Measurements from ENCODE around the gene MT4. TPM values are rescaled to one million over a fixed set of nuclear protein-coding genes. Genes with fewer than 3 reads are reported as not detected.

The MT4 gene
- total and polyA plus RNA-seq, 2 of the 4 experiments (the other 2 are of a cell fraction), result not detected

DNA sequence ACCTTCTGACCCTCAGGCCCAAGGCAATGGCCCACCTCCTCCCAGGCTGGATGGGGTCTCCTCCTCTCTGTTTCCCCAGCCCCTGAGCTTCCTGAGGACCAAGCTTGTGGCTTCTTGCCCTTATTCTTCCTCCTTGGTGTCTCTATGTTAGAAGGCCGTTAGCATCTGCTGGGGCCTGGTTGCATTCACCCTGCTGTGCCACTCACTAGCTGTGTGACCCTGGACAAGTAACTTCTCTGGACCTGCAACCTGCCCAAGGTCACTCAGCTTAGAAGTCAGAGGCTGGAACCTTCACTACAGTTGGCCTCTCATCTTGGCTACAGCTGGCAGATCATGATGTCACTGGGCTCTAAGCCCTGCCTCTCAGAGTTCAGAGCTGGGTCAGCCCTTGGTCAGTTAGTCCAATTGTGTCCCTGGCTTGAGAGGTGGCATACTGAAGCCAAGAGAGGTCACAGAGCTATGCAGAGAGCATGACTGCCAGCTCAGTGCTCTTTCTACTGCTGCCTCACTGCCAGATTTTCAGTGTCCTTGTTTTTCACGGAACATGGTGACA lies 46.5 kb downstream of the MT4 start:
- no peaks in the 10 kb centered on the region for H3K36me3 ChIP-seq (ENCODE audit: control insufficient read depth, insufficient read depth, low read length)
- no peaks in the 10 kb centered on the region for H3K9me3 ChIP-seq (ENCODE audit: control insufficient read depth, insufficient read depth, low read length)
- no peak for ATAC-seq (ENCODE audit: low read depth)

More for the DNA sequence above, 46.5 kb downstream of the MT4 start:
- dilution Hi-C loops (cut with HindIII; ENCODE audit: low sequenced_read_pairs, unreplicated experiment), result no loop called here
- H3K9me1 ChIP-seq (ENCODE audit: insufficient read depth, low read length), result peaks cover 15% of the 10 kb centered on the region
- no TSS peak for BruUV-seq (replicated peaks)
- no peak overlapping the region; the same call in 1 of the 2 replicates for H3K9ac ChIP-seq (ENCODE audit: low read depth, low read length)
- peak overlapping the region; percentile 82 for H3K4ac ChIP-seq (ENCODE audit: low read depth, low read length)
- peaks cover 32% of the 10 kb centered on the region for H3K4me1 ChIP-seq (ENCODE audit: control insufficient read depth, insufficient read depth, low read length)
- H3K18ac ChIP-seq (ENCODE audit: low read depth, low read length), result peak overlapping the region; percentile 90
- no peak overlapping the region for H3K4me3 ChIP-seq (ENCODE audit: insufficient read depth, low read depth, low read length)
- H3K14ac ChIP-seq (replicated peaks; ENCODE audit: low read depth, low read length), result peak overlapping the region; percentile 83
- H2AK5ac ChIP-seq (ENCODE audit: low read depth, low read length), result peak overlapping the region; percentile 73
- no CpG with 5 or more reads among the region's 2 CpGs for WGBS, 2 experiments (ENCODE audit: extremely low coverage in 2 of 2, insufficient read length in 1 of 2)
- H2BK120ac ChIP-seq (ENCODE audit: low read depth, low read length), result peak overlapping the region; percentile 96
- in situ Hi-C loops (cut with MboI; ENCODE audit: low sequenced_read_pairs), result no loop called here
- peak overlapping the region; percentile 98 for H2BK5ac ChIP-seq (ENCODE audit: low read depth, low read length, poor library complexity, severe bottlenecking)
- ChIA-PET CTCF (interaction anchor here (1.0 to 1.6 kb wide), 2 partner anchors 11 to 14 kb away, joined by 3 to 4 read pairs; partner anchors contain the start of gene MT1E), POLR2A (ENCODE audit: unreplicated experiment) (no interaction called here)
- H2AK9ac ChIP-seq (replicated peaks; ENCODE audit: low read depth, low read length, poor library complexity), result peak overlapping the region; percentile 59
- peak overlapping the region; percentile 71 for H2BK20ac ChIP-seq (ENCODE audit: low read depth, low read length)
- peak overlapping the region; percentile 37 to 81; a peak in 3 of 4 replicates for H4K8ac ChIP-seq (ENCODE audit: low read depth in 2 of 2, low read length in 2 of 2)
- no peaks in the 10 kb centered on the region for H3K27me3 ChIP-seq (ENCODE audit: control insufficient read depth, insufficient read depth, low read length)
- peak overlapping the region; percentile 11 for H2AFZ ChIP-seq (replicated peaks; ENCODE audit: low read length, poor library complexity)
- H3K56ac ChIP-seq (ENCODE audit: extremely low read depth, insufficient read depth, low read length), result peak overlapping the region; percentile 73
- H4K5ac ChIP-seq (ENCODE audit: low read depth, low read length), result peak overlapping the region; percentile 88
- peak overlapping the region; percentile 55 for H2BK15ac ChIP-seq (ENCODE audit: low read depth, low read length)
- intact Hi-C loops (cut with micrococcal nuclease), result no loop called here
- H3K23ac ChIP-seq (ENCODE audit: low read depth, low read length), result peak overlapping the region; percentile 89
- TF ChIP-seq, protein P1, sequence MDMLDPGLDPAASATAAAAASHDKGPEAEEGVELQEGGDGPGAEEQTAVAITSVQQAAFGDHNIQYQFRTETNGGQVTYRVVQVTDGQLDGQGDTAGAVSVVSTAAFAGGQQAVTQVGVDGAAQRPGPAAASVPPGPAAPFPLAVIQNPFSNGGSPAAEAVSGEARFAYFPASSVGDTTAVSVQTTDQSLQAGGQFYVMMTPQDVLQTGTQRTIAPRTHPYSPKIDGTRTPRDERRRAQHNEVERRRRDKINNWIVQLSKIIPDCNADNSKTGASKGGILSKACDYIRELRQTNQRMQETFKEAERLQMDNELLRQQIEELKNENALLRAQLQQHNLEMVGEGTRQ (IDR thresholded peaks at IDR 0.05; ENCODE audit: low read depth, low read length), result no peak
- TF ChIP-seq POLR2A (IDR thresholded peaks at IDR 0.05; ENCODE audit: low read depth, low read length) (no peak; the same call in 1 of the 2 replicates), FOS (IDR thresholded peaks at IDR 0.05; ENCODE audit: low read depth, low read length) (no peak), CEBPB (IDR thresholded peaks at IDR 0.05; ENCODE audit: low read depth, low read length) (no peak), MAZ (IDR thresholded peaks at IDR 0.05; ENCODE audit: borderline replicate concordance, low read depth, low read length) (no peak), MXI1 (IDR thresholded peaks at IDR 0.05; ENCODE audit: borderline replicate concordance, low read depth, low read length) (no peak), RFX5 (IDR thresholded peaks at IDR 0.05; ENCODE audit: low read depth, low read length) (no peak), BHLHE40 (IDR thresholded peaks at IDR 0.05; ENCODE audit: low read depth, low read length) (no peak), CHD1 (IDR thresholded peaks at IDR 0.05; ENCODE audit: low read depth, low read length) (no peak), NFE2L2 (IDR thresholded peaks at IDR 0.05; ENCODE audit: low read depth, low read length) (no peak), SMC3 (IDR thresholded peaks at IDR 0.05; ENCODE audit: low read depth, low read length) (no peak), RCOR1 (IDR thresholded peaks at IDR 0.05; ENCODE audit: insufficient replicate concordance, low read length) (no peak), MAFK (IDR thresholded peaks at IDR 0.05; ENCODE audit: low read depth, low read length) (no peak)
- TF ChIP-seq, protein P2, sequence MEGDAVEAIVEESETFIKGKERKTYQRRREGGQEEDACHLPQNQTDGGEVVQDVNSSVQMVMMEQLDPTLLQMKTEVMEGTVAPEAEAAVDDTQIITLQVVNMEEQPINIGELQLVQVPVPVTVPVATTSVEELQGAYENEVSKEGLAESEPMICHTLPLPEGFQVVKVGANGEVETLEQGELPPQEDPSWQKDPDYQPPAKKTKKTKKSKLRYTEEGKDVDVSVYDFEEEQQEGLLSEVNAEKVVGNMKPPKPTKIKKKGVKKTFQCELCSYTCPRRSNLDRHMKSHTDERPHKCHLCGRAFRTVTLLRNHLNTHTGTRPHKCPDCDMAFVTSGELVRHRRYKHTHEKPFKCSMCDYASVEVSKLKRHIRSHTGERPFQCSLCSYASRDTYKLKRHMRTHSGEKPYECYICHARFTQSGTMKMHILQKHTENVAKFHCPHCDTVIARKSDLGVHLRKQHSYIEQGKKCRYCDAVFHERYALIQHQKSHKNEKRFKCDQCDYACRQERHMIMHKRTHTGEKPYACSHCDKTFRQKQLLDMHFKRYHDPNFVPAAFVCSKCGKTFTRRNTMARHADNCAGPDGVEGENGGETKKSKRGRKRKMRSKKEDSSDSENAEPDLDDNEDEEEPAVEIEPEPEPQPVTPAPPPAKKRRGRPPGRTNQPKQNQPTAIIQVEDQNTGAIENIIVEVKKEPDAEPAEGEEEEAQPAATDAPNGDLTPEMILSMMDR (conservative IDR thresholded peaks at IDR 0.05; ENCODE audit: low read depth, low read length), result no peak
- DNase-seq, result peak; percentile 67
- H4K20me1 ChIP-seq (ENCODE audit: insufficient read depth, low read length), result peaks cover 7% of the 10 kb centered on the region
- peaks cover 2 to 51% of the 10 kb centered on the region in 2 experiments; a peak in 3 of 4 replicates for H3K79me1 ChIP-seq (ENCODE audit: low read depth in 1 of 2, low read length in 2 of 2)
- H3K4me2 ChIP-seq (ENCODE audit: low read depth, low read length), result no peak overlapping the region
- peak overlapping the region; percentile 70 for H3K27ac ChIP-seq (ENCODE audit: insufficient read depth, low read length)
- peak overlapping the region; percentile 90 for H4K91ac ChIP-seq (ENCODE audit: insufficient read depth, low read depth, low read length)

All from IMR-90 (cell line).